Loucy (cell line): ENCODE results near the gene TENM4.

Source experiments
- H2AFZ ChIP-seq: fragments of 200-600 bp; sonication (generic); 2 replicates; pipeline ENCODE4 v1.6.0; 2016; ENCODE audit warnings: antibody characterized with exemption, mild to moderate bottlenecking, low read length, moderate library complexity
- H3F3A ChIP-seq: fragments of 200-600 bp; 2 replicates; pipeline ENCODE4 v1.6.0; 2016; ENCODE audit warnings: antibody characterized with exemption, low read depth, mild to moderate bottlenecking
- H3K27me3 ChIP-seq: fragments of 200-600 bp; sonication (generic); 2 replicates; pipeline ENCODE4 v1.6.1; 2014; ENCODE audit warnings: low read length, mild to moderate bottlenecking; ENCODE audit not compliant: insufficient read depth, poor library complexity, severe bottlenecking
- H3K36me3 ChIP-seq: fragments of 200-600 bp; sonication (generic); 2 replicates; pipeline ENCODE4 v1.6.1; 2016; ENCODE audit warnings: low read length; ENCODE audit not compliant: insufficient read depth
- H3K4me1 ChIP-seq: fragments of 200-600 bp; sonication (generic); 2 replicates; pipeline ENCODE4 v1.5.1; 2014; ENCODE audit warnings: low read length, mild to moderate bottlenecking; ENCODE audit not compliant: insufficient read depth, poor library complexity, severe bottlenecking
- H3K4me2 ChIP-seq: fragments of 200-600 bp; sonication (generic); 2 replicates; pipeline ENCODE4 v1.6.0; 2014; ENCODE audit warnings: antibody characterized with exemption, low read length, low read depth, mild to moderate bottlenecking; ENCODE audit not compliant: poor library complexity, severe bottlenecking
- H3K4me3 ChIP-seq: fragments of 200-600 bp; sonication (generic); 2 replicates; pipeline ENCODE4 v1.5.1; 2014; ENCODE audit warnings: low read length, mild to moderate bottlenecking, mixed read lengths; ENCODE audit not compliant: poor library complexity, severe bottlenecking
- H3K79me2 ChIP-seq: fragments of 200-600 bp; sonication (generic); 2 replicates; pipeline ENCODE4 v1.6.1; 2014; ENCODE audit warnings: low read length; ENCODE audit not compliant: insufficient read depth
- H3K9ac ChIP-seq: fragments of 200-600 bp; sonication (generic); 2 replicates; pipeline ENCODE4 v1.6.0; 2014; ENCODE audit warnings: mild to moderate bottlenecking, low read depth, low read length, moderate library complexity; ENCODE audit not compliant: poor library complexity, severe bottlenecking
- H3K9me2 ChIP-seq: fragments of 200-600 bp; sonication (generic); replicated peaks from 2 replicates; pipeline ENCODE4 v1.6.1; 2016; ENCODE audit warnings: low read depth, low read length, mixed read lengths
- H3K9me3 ChIP-seq: fragments of 200-600 bp; sonication (generic); 2 replicates; pipeline ENCODE4 v1.6.1; 2014; ENCODE audit warnings: mild to moderate bottlenecking, antibody characterized with exemption, low read length, low read depth; ENCODE audit not compliant: insufficient read depth
- H4K20me1 ChIP-seq: fragments of 200-600 bp; sonication (generic); 2 replicates; pipeline ENCODE4 v1.6.0; 2014; ENCODE audit warnings: antibody characterized with exemption, low read length, mild to moderate bottlenecking; ENCODE audit not compliant: insufficient read depth, poor library complexity, severe bottlenecking
- EZH2phosphoT487 ChIP-seq: fragments of 200-600 bp; IDR thresholded peaks from 2 replicates; pipeline ENCODE4 v1.6.1; 2018; ENCODE audit warnings: antibody characterized with exemption, mild to moderate bottlenecking, moderate library complexity, borderline replicate concordance
- TF ChIP-seq, protein P1 (sequence below): fragments of 200-600 bp; sonication (generic); conservative IDR thresholded peaks from 2 replicates; pipeline ENCODE4 v1.5.1; 2014; ENCODE audit warnings: mild to moderate bottlenecking, antibody characterized with exemption, low read length

TENM4 gene

DNA sequence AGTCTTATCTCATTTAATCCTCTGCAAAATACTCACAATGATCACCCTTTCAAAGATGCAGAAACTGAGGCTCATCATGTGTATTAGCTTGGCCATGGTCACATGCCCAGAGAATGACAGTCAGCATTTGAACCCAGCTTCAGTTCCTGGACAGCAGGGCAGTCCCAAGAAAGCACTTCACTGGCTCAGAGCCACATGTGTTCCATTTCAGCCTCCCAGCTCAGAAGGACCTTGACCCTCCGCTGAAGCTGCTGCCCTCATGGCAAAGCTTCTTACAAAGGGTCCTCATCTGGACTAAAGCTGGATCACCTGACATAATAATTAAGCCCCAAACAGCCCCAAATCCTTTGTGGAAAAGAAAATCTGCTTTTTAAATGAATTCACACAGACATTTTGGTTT is 37.0 kb downstream of the TENM4 start:
- Histone ChIP-seq H3K4me3 (no peak overlapping the region), H3K9me3 (no peaks in the 10 kb centered on the region), H3K27me3 (no peaks in the 10 kb centered on the region), H3K79me2 (no peaks in the 10 kb centered on the region), H3K36me3 (no peaks in the 10 kb centered on the region), H4K20me1 (no peaks in the 10 kb centered on the region), H3F3A (no peaks in the 10 kb centered on the region), H3K4me2 (no peak overlapping the region), H3K9me2 (no peaks in the 10 kb centered on the region), H3K4me1 (no peaks in the 10 kb centered on the region), H3K9ac (no peak overlapping the region), H2AFZ (no peak overlapping the region)
- TF ChIP-seq EZH2phosphoT487: no peak
- TF ChIP-seq, protein P1, sequence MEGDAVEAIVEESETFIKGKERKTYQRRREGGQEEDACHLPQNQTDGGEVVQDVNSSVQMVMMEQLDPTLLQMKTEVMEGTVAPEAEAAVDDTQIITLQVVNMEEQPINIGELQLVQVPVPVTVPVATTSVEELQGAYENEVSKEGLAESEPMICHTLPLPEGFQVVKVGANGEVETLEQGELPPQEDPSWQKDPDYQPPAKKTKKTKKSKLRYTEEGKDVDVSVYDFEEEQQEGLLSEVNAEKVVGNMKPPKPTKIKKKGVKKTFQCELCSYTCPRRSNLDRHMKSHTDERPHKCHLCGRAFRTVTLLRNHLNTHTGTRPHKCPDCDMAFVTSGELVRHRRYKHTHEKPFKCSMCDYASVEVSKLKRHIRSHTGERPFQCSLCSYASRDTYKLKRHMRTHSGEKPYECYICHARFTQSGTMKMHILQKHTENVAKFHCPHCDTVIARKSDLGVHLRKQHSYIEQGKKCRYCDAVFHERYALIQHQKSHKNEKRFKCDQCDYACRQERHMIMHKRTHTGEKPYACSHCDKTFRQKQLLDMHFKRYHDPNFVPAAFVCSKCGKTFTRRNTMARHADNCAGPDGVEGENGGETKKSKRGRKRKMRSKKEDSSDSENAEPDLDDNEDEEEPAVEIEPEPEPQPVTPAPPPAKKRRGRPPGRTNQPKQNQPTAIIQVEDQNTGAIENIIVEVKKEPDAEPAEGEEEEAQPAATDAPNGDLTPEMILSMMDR: no peak

DNA sequence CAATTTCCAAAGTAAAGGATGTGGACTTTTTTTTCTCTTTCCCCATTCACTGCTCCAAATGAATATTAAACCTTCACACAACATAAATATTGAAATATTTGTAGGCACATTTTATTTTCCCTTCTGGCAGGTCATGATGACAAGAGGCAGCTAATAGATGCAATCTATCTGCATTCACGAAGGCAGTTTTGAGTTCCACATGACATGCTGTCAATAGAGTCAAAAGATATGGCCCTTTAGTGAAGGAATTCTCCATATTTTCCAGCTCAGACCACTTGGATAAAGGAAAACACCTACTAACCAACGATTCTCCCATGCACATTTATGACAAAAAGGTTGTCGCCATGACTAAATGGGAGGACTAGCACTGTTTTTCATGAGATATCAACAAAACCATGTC is 37.9 kb downstream of the TENM4 start:
- H3K9ac ChIP-seq: no peak overlapping the region
- H2AFZ ChIP-seq: no peak overlapping the region
- no peaks in the 10 kb centered on the region for H3K79me2 ChIP-seq
- no peak overlapping the region for H3K4me2 ChIP-seq
- H3K4me1 ChIP-seq: no peaks in the 10 kb centered on the region
- no peaks in the 10 kb centered on the region for H3K36me3 ChIP-seq
- H3F3A ChIP-seq: no peaks in the 10 kb centered on the region
- TF ChIP-seq, protein P1: no peak
- TF ChIP-seq EZH2phosphoT487: no peak
- no peaks in the 10 kb centered on the region for H3K9me3 ChIP-seq
- no peak overlapping the region for H3K4me3 ChIP-seq
- no peaks in the 10 kb centered on the region for H3K9me2 ChIP-seq
- no peaks in the 10 kb centered on the region for H3K27me3 ChIP-seq
- H4K20me1 ChIP-seq: no peaks in the 10 kb centered on the region

DNA sequence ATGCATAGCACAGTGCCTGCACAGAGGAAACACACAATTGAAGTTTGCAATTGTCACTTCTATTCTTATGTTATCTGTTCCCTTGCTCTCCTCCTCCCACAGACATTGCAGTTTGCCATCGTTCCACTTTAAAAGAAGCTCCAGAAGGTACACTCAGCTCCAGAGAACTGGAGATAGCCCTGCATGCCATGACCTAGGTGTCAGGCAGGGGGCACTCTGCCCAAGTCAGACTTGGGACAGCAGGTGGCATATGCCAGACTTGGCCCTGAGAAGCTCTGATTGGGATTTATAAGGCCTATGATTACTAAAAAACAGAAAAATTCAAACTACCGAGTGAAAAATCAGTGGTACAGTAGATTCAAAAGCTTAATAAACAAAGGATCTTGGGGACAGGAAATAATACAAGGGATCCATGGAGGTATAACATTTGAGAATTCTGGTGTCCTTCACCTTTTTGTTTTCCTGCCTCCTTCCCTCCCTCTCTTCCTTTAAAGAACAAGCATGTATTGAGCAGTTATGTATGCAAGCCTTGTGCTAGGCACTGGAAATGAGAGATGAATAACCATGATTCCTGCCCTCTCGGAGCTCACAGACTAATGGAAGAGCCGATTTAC is 40.0 kb downstream of the TENM4 start:
- TF ChIP-seq, protein P1: peak; percentile 46
- no peak for TF ChIP-seq EZH2phosphoT487
- Histone ChIP-seq H3K9me3 (no peaks in the 10 kb centered on the region), H3K4me1 (no peaks in the 10 kb centered on the region), H3K79me2 (no peaks in the 10 kb centered on the region), H3K9ac (no peak overlapping the region), H4K20me1 (no peaks in the 10 kb centered on the region), H3F3A (no peaks in the 10 kb centered on the region), H3K9me2 (no peaks in the 10 kb centered on the region), H3K36me3 (no peaks in the 10 kb centered on the region), H3K4me2 (no peak overlapping the region), H3K27me3 (no peaks in the 10 kb centered on the region), H3K4me3 (no peak overlapping the region), H2AFZ (no peak overlapping the region)
